EL (cell line): Measurements from ENCODE around the gene SEMA6A.

Experiments
- DNase-seq: peaks from one replicate; pipeline ENCODE4 v3.0.0-alpha.2; 2016

SEMA6A gene

DNA sequence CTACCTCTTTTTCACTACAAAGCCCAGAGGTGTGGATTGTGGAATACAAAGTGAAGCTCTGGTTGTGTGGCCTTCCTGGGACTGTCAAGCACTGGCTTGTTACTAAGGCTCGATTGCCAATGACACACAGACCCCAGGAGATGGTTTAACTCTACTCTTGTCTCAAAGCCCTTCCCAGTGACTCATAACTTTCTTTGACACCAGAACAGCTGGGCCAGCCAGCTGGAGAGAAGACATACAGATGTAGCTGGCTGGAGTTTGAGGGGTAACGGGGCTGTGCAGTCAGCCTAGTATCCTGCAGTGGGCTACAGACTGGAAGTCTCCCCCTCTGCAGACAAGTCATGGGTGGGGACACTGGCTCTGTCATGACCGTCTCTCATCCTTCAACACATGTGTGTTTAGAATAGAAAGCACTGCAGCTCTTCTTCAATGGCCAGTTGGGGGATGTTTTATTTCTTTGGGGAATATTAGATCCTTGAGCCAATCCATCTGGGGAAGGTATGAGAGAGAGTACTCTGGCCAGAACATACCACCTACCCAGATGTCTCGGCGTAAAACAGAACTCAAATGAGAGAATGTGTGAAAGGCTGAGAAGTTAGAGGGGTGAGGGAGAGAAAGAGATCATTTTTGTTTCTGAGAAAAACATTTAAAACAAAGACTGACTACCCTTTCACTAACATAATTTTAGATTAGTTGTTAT, 53.3 kb downstream of the SEMA6A start:
- DNase-seq: no peak

DNA sequence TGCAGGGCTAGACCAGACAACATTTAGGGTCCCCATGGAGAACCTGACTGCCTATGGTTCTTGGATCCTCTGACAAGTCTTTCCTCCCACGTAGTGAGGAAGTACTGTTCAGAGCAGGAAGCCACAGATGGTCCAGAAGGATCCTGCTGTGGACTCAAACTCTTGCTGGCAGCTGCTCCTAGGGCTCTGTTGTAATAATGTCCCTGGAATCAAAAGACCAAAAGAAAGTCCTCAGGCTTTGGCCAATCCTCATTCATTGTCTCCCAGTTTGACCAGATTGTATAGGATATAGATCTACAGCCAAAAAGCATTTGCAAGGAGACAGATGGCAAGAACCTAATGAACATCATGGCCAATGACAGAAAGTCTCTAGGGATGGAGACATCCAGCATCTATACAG, 53.9 kb downstream of the SEMA6A start:
- DNase-seq: no peak

DNA sequence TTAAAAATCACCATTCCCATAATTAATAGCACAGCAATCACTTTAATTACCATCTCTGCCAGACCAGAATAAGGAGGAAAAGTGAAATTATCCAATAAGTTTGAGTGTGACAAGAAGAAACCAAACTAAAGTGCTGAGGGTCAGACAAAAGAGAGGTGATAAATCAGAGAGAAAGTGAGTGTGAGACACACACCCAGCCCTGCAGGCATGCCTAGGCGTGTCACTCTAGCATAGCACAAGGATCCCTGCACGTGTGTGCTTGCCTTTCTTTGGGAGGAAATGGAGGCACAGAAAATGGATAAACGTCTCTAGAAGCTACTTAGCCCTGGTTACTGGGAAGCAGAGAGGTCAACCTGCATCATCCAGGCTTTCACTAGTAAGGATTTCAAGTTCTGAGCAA, 56.2 kb downstream of the SEMA6A start:
- DNase-seq: no peak

DNA sequence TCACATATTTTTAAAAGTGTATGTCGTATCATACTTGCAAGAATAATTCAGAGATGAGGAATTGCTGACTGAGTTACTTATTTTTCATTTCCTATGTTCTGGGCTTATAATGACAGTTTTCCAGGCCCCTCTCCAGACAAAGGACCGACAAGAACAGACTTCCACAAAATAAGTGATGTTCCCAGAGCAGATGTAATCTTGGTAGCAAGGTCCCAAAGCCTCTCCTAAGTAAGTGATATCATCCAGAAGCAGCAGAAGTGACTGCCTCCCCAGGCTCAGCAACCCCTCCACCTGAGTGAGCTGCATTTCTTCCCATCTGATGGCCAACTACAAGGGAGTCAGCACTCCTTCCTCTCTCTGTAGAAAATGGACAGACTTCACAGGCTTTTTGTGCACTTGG, 57.1 kb downstream of the SEMA6A start:
- DNase-seq: no peak

DNA sequence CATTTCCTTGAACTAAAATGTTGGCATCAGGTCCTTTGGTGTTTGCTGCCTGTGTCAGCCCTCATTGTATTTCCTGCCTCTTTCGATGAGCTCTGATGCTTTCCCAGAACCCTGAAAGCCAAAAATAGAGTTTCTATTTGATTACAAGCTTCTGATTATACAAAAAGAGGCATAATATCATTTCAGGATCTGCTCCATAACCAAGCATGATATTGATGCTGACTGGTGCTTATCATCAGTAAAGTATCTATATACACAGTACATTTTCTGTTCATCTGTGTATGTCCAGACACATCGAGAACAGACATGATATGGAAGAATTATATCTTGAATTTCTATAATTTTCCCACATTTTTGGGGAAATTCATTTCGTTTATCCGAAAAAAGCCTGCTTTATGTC, 58.6 kb downstream of the SEMA6A start:
- no peak for DNase-seq

DNA sequence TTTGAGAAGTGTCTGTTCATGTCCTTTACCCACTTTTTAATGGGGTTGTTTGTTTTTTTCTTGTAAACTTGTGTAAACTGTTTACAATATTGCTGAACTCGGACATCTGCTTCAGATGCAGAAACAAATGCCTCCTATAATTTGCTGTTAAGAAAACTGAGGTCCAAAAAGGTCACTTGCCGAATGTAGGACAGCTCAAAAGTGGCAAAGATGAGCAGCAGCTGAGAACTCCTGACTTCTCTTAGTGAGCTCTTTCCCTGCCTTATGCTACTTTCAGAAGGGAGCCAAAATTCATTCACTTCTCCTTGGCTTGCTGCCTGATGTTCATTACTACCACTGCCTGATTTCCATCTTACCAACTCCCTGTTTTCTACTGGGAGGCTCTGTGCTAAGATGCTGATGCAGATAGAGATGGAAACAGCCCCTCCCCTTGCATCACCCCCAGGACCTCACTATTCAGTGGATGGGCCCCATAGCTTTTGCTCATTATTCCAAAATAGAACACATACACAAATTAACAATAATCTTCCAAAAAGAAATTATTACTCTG, 60.1 kb downstream of the SEMA6A start:
- no peak for DNase-seq

DNA sequence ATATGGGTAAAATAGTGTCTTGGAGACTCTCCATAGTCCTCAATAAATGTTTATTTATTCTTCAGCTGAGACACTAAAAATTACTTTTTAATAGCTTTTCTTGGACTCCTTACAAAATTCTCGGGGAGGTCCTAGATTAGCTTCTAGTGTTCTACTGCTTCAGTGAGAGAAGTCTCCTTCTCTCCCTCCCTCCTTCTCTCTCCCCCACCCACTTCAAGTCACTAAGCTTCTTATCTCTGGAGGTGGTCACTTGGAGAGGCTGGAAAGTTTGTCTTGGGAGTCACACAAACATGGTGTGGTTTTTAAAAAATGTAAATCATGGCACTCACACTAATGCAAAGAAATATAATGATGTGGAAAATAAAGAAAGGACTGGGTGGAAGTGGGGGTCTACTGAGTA, 64.1 kb downstream of the SEMA6A start:
- no peak for DNase-seq

DNA sequence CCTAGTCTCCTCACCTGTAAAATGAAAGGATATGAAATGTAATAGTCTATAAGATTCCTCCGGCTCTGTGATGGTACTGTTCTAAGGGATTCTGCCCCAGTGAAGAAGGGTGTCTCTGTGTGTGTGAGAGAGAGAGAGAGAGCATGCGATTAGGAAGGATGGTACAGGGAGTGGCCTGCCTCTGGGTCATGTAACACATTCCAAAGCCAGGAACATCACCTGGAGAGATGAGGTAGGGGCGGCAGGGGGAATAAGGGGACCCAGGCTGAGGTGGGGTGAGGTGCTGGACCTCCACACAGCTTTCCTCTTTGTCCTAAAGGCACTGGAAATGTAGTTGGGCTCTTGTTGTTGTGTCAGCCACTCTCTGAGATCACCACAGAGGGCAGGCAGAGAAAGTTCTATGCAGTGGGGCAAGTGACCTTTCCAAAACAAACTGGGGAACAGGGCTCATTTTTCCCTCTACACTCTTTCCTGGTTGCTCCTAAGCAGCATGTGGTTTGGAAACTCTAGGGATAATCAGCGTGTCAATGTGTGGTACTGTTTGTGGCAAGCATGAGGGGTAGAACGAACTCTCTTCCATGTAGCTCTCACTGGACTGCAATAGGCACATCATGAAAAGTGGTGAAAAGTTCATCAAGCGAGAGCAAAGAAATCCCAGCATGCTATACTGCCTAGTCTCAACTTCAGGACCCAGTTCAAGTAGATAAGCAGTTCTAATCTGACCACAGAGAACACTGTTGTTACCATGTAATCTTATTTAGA, 65.0 kb downstream of the SEMA6A start:
- no peak for DNase-seq

DNA sequence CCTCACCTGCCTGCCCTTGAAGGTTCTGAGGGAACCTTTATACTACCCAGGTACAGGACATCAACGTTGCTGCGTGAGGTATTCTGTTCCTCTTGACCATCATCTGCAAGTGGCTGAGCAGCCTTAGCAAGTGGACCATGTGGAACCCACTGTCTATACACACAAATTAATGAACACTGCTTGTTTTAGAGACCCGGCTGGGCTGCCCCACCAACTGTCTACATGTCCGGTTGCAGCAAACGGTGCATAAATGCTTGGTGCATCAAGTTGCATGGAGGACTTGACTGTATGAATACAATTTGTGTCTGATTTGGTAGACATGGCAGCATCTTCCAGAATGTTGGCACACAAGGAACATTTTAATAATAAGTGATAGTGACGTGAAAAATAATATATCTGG, 65.8 kb downstream of the SEMA6A start:
- no peak for DNase-seq

DNA sequence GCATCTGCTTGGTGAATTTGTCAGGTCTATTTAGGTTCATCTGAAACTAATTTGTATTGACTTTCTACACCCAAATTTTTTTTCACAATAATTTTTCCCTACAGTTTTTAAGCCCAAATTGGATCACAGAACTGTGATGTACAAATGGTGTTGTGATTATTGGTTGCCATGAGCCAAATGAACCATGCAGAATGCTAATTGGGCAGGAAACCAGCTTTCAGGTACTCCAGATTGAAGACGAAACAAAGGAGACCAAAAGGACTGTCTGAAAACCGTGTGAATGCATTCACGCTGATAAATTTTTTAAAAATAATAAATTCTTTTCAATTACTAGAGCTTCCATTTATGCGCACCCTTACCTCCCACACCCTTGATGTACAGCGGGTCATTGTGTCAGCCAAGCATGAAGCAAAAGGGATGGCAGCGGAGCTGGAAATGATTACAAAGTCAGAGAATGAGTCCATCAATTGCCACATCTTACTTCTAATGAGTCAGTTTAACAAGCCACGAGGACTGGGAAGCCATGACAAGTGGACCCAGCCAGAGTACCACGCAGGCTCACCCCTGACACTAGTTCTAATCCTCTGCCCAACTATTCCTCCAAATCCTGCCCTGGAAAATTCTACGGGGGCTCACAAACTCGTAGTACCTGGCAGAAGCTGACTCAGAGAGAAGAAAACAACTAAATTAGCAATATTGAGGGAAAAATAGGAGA, 66.5 kb downstream of the SEMA6A start:
- DNase-seq: no peak

DNA sequence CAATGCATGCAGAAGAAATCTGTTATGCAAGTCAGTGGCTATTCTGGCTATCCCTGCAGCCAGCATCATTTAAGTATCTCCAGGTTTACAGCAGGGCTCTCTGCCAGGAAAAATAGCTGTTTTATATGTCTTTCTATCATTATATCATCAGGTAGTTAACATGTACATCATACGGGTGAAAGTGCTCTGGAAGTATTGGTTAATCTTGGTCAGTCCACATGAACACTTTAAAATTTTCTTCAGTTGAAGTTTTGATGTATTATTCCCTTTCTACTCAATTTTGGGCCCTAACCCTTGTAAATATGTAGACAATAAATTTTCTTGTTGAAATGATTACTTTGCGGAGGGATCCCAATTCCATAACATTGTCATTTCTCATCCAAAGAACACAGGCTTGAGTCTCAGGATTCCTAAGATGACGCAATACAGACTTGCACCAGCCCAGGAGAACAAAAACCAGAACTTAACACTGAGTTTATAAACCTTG, 67.5 kb downstream of the SEMA6A start:
- no peak for DNase-seq

DNA sequence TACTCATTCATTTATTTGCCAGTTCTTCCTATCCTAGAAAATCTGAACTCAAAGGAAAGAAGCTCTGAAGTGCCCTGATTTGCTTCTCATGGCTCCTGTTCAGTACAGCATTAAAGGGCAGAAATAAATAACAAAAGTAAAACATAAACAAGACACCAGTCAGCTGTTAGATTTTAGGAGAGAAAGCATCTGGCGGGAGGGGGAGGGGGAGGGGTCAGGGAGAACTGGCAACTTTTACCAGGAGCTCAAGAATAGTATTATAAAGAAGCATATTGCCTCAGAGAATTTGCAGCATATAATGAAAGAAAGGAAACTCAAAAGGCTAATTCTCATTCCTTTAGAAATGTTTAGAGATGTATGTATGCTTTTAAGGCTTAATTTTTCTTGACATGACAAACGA, 68.1 kb downstream of the SEMA6A start:
- DNase-seq: no peak

DNA sequence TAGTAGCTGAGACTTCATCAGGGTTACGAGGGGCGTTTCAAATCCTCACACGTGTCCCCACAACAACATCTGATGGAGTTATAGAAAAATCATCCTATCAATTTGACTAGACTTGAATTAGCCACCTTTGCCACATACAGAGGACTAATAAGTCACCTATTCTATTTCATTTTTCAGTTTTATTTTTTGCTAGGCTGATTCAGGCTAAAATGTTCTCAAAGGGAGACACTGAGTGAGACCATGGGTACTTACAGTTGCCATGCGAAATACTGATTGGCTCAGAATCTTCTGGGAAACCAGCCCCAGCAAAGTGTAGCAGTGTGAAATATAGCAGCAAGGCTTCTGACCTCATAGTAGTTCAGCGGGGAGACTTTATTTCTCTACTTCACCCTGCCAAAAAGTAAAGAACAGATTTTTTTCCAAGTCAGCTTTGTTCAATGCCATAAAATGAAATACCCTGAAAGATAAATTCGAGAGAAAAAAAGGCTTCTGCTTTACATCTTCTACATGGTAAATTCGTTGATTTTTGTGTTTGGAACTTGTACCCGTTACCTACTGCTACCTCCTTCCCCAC, 69.9 kb downstream of the SEMA6A start:
- DNase-seq: no peak

DNA sequence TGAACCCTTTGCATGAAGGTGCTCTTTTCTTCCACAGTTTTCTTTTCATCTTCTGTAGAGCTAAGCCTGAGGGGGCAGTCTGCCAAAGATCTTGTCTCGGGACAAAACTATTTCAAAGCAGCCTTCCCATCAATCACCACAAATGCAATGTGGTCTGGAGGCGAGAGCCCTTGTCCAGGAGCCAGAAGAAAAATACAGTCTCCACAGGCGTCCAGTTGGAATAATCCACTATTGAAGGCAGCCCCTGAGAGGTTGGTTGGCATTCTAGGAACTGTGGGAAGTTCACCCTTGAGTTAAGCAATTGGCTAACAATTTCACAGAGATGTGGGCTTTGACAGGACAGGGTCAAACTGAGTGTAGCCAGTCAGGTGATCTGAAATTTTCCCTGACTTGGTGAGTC, 72.0 kb downstream of the SEMA6A start:
- peak; percentile 10 for DNase-seq

DNA sequence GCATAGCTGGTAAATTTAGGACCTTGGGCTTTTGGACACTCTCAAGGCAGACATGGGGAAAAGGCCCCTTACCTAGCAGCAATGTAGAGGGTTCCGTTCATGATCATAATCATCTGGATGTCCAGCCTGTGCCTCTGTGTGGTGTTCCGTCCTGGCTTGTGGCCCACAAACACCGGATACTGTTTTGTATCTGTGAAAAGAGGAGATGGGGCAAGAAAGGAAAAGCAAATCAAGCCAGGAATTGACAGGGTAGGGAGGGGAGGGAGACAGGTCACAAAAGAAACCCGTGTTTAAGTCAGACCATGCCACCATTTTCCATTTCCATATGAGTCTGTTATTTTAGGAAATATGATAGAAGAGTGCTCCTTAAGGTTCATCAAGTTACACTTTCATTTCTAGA, 72.5 kb downstream of the SEMA6A start:
- no peak for DNase-seq

DNA sequence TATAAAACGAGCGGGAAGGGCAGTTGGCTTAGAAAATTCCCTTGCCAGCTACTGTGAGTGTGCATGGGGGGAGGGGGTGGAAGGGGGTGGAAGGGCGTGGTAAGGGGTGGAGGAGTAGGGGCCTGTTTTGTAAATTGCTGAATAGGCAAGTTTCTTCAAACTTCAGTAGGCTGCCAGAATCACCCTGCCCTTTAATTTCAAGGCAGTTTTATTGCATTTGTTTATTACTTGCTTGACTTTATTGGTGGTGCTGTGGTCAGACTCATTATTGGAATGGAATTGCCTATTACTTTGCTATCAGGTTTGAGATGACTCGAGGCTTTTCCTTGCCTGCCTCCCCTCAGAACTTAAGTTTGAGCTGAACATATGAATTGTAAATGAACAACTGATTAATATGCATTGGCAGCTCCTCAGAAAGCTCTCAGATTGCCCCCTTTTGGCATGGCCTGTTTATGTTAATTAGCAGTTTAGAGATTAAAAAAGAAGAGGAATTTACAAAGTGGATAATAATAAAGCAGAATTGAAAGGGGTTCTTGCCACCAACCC, 76.0 kb downstream of the SEMA6A start:
- no peak for DNase-seq

DNA sequence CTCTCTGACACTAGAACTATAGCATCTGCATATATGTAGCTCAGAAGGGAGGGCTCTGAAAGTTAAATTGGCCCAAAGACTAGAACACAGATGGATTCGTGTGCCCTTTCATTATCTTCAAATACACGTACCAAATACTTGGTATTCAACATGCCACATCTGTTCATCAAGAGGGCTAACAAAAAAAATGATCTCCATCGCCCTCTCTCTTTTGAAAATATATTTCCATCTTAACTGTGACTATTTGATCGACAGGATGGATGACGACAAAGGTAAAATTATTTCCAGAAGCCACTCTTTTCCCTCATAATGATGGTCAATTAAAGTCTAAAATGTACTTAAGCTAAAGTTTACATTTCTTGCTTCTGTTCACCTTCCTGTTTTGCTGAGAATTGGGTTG, 77.0 kb downstream of the SEMA6A start:
- DNase-seq: no peak

DNA sequence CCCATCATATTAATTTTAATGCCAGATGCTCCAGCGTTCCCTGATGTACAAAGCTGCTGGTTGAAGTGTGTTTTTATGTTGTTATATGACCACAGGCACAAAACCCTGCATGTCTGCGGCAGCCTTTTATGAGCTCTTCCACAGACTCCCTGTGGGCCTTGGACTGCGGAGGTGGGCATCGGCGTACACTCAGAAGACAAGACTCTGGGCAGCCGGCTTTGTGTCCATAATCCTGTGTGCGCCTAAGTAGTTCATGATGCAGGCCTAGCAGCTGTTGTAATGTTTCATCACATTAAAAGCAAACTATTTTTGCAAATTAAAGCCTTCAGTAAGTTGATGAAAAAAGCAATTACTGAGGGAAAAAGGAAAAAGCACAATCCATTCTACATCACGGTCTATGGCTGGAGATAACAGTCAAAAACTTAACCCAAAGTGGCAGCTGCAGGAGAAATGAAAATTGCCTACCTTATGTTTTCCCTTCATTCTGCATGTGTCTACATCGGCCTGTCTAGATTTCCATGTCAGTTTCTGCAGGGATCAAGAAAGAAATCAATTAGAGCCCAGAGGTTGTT, 78.8 kb downstream of the SEMA6A start:
- no peak for DNase-seq

DNA sequence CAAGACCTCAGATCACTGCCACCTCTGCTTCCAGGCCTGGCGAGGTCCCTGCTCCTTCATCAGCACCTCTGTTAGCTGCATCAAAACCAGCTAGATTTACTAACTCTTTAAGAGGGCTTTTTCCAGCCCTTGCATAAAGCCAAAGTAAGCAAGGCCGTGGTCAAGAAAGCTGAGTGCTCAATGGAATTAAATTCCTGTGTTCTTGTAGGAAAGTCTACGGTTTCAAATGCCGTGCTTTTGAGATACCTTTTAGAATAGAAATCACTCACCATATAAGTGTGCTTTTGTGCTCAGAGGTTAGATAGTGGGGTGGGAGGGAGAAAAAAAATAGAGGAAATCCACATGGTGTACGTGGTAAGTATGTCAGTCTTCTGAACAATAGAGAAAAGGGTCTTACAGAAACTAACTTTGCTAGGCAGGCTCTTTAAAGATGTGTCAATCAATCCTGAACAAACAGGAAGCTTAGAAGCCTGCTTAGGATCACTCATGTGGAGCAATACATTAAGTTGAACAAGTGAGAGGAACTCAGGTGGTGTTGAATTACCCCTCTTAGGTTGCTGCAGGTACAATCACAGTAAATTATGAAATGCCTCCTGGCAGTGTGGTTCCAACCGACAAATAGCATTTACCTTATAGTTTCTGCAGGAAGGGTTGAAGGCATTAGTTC, 79.7 kb downstream of the SEMA6A start:
- DNase-seq: no peak

DNA sequence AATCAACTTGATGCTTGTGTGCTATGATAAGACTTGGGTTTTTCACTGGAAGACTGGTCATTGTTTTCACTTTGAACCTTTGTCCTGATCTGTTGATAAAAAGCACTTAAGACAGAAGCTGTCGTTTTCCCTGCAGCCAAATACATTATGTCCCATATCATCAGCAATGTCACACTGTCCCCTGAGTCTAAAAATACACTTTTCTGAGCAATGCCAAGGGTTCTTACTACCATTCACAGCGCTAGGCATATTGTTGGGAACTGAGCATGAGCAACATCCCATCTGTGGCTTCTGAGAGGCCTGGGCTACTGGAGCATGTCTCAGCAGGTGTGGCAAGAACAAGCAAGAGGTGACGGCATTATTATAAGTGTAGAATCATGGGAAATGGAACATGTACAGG, 81.8 kb downstream of the SEMA6A start:
- DNase-seq: no peak

DNA sequence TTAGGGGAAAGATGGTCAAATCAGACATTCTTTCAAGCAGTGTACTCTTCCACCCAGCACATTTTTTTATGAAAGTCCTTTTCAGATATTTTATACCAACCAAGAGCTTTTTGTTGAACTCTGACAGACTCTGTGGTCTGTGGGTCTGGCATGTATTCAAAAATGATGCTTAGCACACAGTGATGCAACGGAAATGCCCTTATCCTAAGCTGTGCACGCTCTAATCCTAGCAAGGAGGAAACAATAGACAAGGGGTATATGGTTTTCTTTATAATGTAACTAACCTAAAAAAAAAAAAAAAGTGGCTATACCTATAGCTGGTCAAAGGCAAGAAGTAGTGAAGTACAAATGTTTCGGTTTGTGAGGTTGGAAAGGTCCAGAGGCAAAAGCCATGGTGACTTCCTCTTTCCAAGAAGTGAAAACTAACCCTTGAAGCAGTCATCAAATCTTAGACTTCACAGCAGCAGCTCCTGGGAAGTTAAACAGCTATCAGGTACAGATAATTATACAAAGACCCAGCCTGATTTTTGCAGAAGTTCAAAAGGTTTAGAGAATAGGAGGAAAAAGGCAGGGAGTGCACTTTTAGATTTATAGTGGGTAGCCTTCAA, 82.5 kb downstream of the SEMA6A start:
- peak; percentile 87 for DNase-seq
